Osteocyte (in vitro differentiated cells): Measurements from ENCODE around the gene APOL1. TPM values are rescaled to one million over a fixed set of nuclear protein-coding genes. Genes with fewer than 3 reads are reported as not detected.
"Not testable (repeated sequence)": the region's sequence is repeated elsewhere in the genome, so short reads cannot be mapped to it uniquely, and the experiment has no call there.

ENCODE experiments used
- DNase-seq: peaks from one replicate; pipeline ENCODE4 v3.0.0; 2021; ENCODE audit warnings: mixed read lengths; ENCODE audit not compliant: unreplicated experiment; ENCODE audit errors: extremely low spot score
- H3K27ac Mint-ChIP-seq: one replicate; pipeline ENCODE4 v1.8.0; 2021; ENCODE audit warnings: mild to moderate bottlenecking, mixed read lengths; ENCODE audit not compliant: unreplicated experiment
- H3K27me3 Mint-ChIP-seq: one replicate; pipeline ENCODE4 v1.8.0; 2021; ENCODE audit warnings: mixed read lengths; ENCODE audit not compliant: unreplicated experiment
- H3K36me3 Mint-ChIP-seq: one replicate; pipeline ENCODE4 v1.8.0; 2021; ENCODE audit warnings: mixed read lengths; ENCODE audit not compliant: unreplicated experiment
- H3K4me1 Mint-ChIP-seq: one replicate; pipeline ENCODE4 v1.8.0; 2021; ENCODE audit warnings: mixed read lengths; ENCODE audit not compliant: unreplicated experiment
- H3K4me3 Mint-ChIP-seq: one replicate; pipeline ENCODE4 v1.8.0; 2021; ENCODE audit warnings: mild to moderate bottlenecking, moderate library complexity, mixed read lengths; ENCODE audit not compliant: unreplicated experiment
- H3K9me3 Mint-ChIP-seq: one replicate; pipeline ENCODE4 v1.8.0; 2021; ENCODE audit warnings: mixed read lengths; ENCODE audit not compliant: unreplicated experiment
- CTCF ChIP-seq: fragments of 200-600 bp; sonication (generic); IDR thresholded peaks from 2 replicates; pipeline ENCODE4 v1.5.0; 2021; ENCODE audit warnings: antibody characterized with exemption, mild to moderate bottlenecking, moderate library complexity
- total RNA-seq: library from RNA; stranded (reverse); gene quantifications from 2 replicates; pipeline ENCODE4 v1.2.1, GENCODE V29; 2021

Gene APOL1
- total RNA-seq, 1 donor from 2014 or later: 16.2 TPM

GRCh38 chr22:36267058-36267457 is 14.1 kb downstream of the APOL1 start:
- H3K4me3 Mint-ChIP-seq: no peak overlapping the region
- H3K36me3 Mint-ChIP-seq: no peaks in the 10 kb centered on the region
- H3K27me3 Mint-ChIP-seq: no peaks in the 10 kb centered on the region
- H3K4me1 Mint-ChIP-seq: peaks cover 3% of the 10 kb centered on the region
- no peaks in the 10 kb centered on the region for H3K9me3 Mint-ChIP-seq
- H3K27ac Mint-ChIP-seq: no peak overlapping the region
- no peak for TF ChIP-seq CTCF
- no peak for DNase-seq

GRCh38 chr22:36267896-36268485 is 15.1 kb downstream of the APOL1 start:
- no peaks in the 10 kb centered on the region for H3K9me3 Mint-ChIP-seq
- no peak for DNase-seq
- no peaks in the 10 kb centered on the region for H3K27me3 Mint-ChIP-seq
- no peak for TF ChIP-seq CTCF
- no peak overlapping the region for H3K27ac Mint-ChIP-seq
- H3K4me1 Mint-ChIP-seq: peaks cover 3% of the 10 kb centered on the region
- H3K36me3 Mint-ChIP-seq: no peaks in the 10 kb centered on the region
- no peak overlapping the region for H3K4me3 Mint-ChIP-seq

- not testable (repeated sequence) for H3K27me3 Mint-ChIP-seq, DNase-seq, H3K36me3 Mint-ChIP-seq, H3K27ac Mint-ChIP-seq, H3K9me3 Mint-ChIP-seq, H3K4me3 Mint-ChIP-seq, H3K4me1 Mint-ChIP-seq
Measured at GRCh38 chr22:36271231-36271630, 18.3 kb downstream of the APOL1 start.

- H3K36me3 Mint-ChIP-seq, DNase-seq, H3K9me3 Mint-ChIP-seq, H3K4me3 Mint-ChIP-seq, H3K27ac Mint-ChIP-seq, H3K27me3 Mint-ChIP-seq, H3K4me1 Mint-ChIP-seq: not testable (repeated sequence)
Measured at GRCh38 chr22:36271951-36272350, 19.0 kb downstream of the APOL1 start.

- H3K9me3 Mint-ChIP-seq: no peaks in the 10 kb centered on the region
- TF ChIP-seq CTCF: no peak
- H3K27me3 Mint-ChIP-seq: no peaks in the 10 kb centered on the region
- H3K27ac Mint-ChIP-seq: no peak overlapping the region
- no peaks in the 10 kb centered on the region for H3K4me1 Mint-ChIP-seq
- no peak for DNase-seq
- no peak overlapping the region for H3K4me3 Mint-ChIP-seq
- peaks cover 9% of the 10 kb centered on the region for H3K36me3 Mint-ChIP-seq
Measured at GRCh38 chr22:36274531-36274930, 21.6 kb downstream of the APOL1 start.

GRCh38 chr22:36277482-36278291 is 24.8 kb downstream of the APOL1 start:
- no peak overlapping the region for H3K27ac Mint-ChIP-seq

More at GRCh38 chr22:36277482-36278291, 24.8 kb downstream of the APOL1 start:
- H3K4me1 Mint-ChIP-seq: no peaks in the 10 kb centered on the region
- peaks cover 23% of the 10 kb centered on the region for H3K36me3 Mint-ChIP-seq
- no peak overlapping the region for H3K4me3 Mint-ChIP-seq
- TF ChIP-seq CTCF: peak; percentile 83
- no peaks in the 10 kb centered on the region for H3K9me3 Mint-ChIP-seq
- no peaks in the 10 kb centered on the region for H3K27me3 Mint-ChIP-seq
- no peak for DNase-seq
